Measurements from ENCODE around the gene LRRC28. TPM values are rescaled to one million over a fixed set of nuclear protein-coding genes. Genes with fewer than 3 reads are reported as not detected.

The LRRC28 gene
- total RNA-seq, 4 donors from 2014 or later: 29.3 to 39.7 (median 34.8) TPM

GRCh38 chr15:99429681-99430081 lies 178.4 kb downstream of the LRRC28 start:
- TF ChIP-seq CTCF (IDR thresholded peaks at IDR 0.05) (no peak), POLR2A (IDR thresholded peaks at IDR 0.05) (no peak)
- peak in 1 of 2 donors; percentile 83 for DNase-seq (ENCODE audit: low spot score in 2 of 2)
- H3K4me3 ChIP-seq (ENCODE audit: low read depth, poor library complexity, severe bottlenecking): no peak overlapping the region
- intact Hi-C loops (cut with DNase I; ENCODE audit: low total_unique reads): no loop called here
- WGBS, 2 donors: 93 to 96% methylated on average over 5 of the region's 5 CpGs

GRCh38 chr15:99430881-99431401 lies 179.7 kb downstream of the LRRC28 start:
- WGBS, 2 donors: 52 to 65% methylated on average over 21 to 22 of the region's 22 CpGs
- H3K4me3 ChIP-seq (ENCODE audit: low read depth, poor library complexity, severe bottlenecking): no peak overlapping the region
- no peak for TF ChIP-seq POLR2A (IDR thresholded peaks at IDR 0.05)
- no peak for TF ChIP-seq CTCF (IDR thresholded peaks at IDR 0.05)
- peak in 1 of 2 donors; percentile 85 for DNase-seq (ENCODE audit: low spot score in 2 of 2)
- intact Hi-C loops (cut with DNase I; ENCODE audit: low total_unique reads): no loop called here

GRCh38 chr15:99431661-99432091 lies 180.4 kb downstream of the LRRC28 start:
- TF ChIP-seq CTCF (IDR thresholded peaks at IDR 0.05) (no peak), POLR2A (IDR thresholded peaks at IDR 0.05) (no peak)
- intact Hi-C loops (cut with DNase I; ENCODE audit: low total_unique reads): no loop called here
- 90 to 96% methylated on average over 6 to 12 of the region's 13 CpGs for WGBS, 2 donors
- peak in 1 of 2 donors; percentile 85 for DNase-seq (ENCODE audit: low spot score in 2 of 2)
- no peak overlapping the region for H3K4me3 ChIP-seq (ENCODE audit: low read depth, poor library complexity, severe bottlenecking)

- H3K4me3 ChIP-seq (ENCODE audit: low read depth, poor library complexity, severe bottlenecking): no peak overlapping the region
- 83 to 89% methylated on average over 14 to 15 of the region's 15 CpGs for WGBS, 2 donors
- intact Hi-C loops (cut with DNase I; ENCODE audit: low total_unique reads): no loop called here
- TF ChIP-seq CTCF (IDR thresholded peaks at IDR 0.05): no peak
- TF ChIP-seq POLR2A (IDR thresholded peaks at IDR 0.05): no peak
- DNase-seq (ENCODE audit: low spot score in 2 of 2): peak in 1 of 2 donors; percentile 80
Observed at GRCh38 chr15:99432271-99433025, 181.2 kb downstream of the LRRC28 start.

GRCh38 chr15:99433026-99433756 lies 181.9 kb downstream of the LRRC28 start:
- TF ChIP-seq CTCF (IDR thresholded peaks at IDR 0.05) (no peak), POLR2A (IDR thresholded peaks at IDR 0.05) (no peak)
- peak in 1 of 2 donors; percentile 88 for DNase-seq (ENCODE audit: low spot score in 2 of 2)
- H3K4me3 ChIP-seq (ENCODE audit: low read depth, poor library complexity, severe bottlenecking): no peak overlapping the region
- WGBS, 2 donors: 24 to 36% methylated on average over 12 to 14 of the region's 14 CpGs
- intact Hi-C loops (cut with DNase I; ENCODE audit: low total_unique reads): no loop called here

Data from lower leg skin (tissue), 4 donors.